ENCODE data around the gene SLC25A34.

SLC25A34 gene

GRCh38 chr1:15739745-15740144, 3.7 kb downstream of the SLC25A34 start:
- no peak overlapping the region for H3K27ac ChIP-seq (ENCODE audit: extremely low read depth, low read depth, low read length)

DNA sequence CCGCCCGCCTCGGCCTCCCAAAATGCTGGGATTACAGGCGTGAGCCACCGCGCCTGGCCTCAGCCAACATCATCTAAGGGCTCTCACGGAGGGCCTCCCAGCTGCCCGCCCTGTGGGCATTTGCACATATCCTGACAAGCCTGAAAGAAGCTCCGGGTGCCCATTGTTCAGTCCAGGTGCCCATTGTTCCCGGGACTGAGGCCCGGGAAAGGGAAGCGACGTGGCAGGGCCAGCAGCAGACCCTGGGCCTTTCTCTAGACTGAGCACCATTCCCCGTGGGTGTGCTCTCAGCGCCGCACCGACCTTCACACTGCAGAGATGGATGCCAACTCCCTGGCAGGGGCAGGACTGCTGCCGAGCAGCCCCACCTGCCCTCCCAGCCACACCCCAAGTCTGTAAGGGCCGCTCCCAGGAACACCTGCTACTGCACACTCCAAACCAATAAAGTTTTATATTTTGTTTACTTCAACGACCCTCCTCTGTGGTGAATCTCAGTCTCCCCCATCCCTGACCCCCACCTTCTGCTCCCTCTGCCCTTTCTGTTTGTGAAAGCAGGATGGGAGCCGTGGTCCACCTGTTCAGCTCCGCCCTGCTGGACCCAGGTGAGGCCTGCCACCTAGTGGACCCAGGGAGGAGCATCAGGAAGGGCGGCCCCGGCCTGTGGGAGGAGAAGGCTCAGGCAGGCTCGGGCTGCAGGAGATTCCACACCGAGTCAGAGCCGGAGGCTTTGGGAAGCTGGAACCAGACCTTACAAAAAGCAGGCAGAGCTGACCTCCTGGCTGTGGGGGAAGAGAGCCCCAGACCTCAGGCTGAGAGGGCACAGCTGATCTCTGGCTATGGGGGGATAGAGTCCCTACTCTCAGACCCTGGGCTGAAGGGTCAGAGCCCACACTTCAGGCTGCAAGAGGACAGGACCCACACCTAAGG, 5.1 kb downstream of the SLC25A34 start:
- Histone ChIP-seq H3K27ac (ENCODE audit: extremely low read depth, low read depth, low read length) (no peak overlapping the region), H3K36me3 (ENCODE audit: control insufficient read depth in 2 of 2, insufficient read depth in 1 of 2, low read length in 2 of 2) (no peaks in the 10 kb centered on the region), H3K4me3 (ENCODE audit: low read depth, low read length) (no peak overlapping the region), H3K4me1 (ENCODE audit: control insufficient read depth, insufficient read depth, low read length) (no peaks in the 10 kb centered on the region), H3K9me3 (ENCODE audit: control insufficient read depth, insufficient read depth, low read depth, low read length) (no peaks in the 10 kb centered on the region)
- ChIA-PET CTCF (interaction anchor here (0.5 to 2.5 kb wide), 37 partner anchors 9 to 600 kb away, joined by 3 to 15 read pairs (median 4); no protein-coding TSS in a partner anchor), POLR2A (interaction anchor here (0.5 to 0.7 kb wide), 3 partner anchors 21 to 218 kb away, joined by 3 to 9 read pairs (median 4); no protein-coding TSS in a partner anchor)
- TF ChIP-seq, protein P1, sequence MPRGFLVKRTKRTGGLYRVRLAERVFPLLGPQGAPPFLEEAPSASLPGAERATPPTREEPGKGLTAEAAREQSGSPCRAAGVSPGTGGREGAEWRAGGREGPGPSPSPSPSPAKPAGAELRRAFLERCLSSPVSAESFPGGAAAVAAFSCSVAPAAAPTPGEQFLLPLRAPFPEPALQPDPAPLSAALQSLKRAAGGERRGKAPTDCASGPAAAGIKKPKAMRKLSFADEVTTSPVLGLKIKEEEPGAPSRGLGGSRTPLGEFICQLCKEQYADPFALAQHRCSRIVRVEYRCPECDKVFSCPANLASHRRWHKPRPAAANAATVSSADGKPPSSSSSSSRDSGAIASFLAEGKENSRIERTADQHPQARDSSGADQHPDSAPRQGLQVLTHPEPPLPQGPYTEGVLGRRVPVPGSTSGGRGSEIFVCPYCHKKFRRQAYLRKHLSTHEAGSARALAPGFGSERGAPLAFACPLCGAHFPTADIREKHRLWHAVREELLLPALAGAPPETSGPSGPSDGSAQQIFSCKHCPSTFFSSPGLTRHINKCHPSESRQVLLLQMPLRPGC (tag by site-specific recombination; IDR thresholded peaks at IDR 0.05), result 0 out of 2 replicates have a peak, but pooled peaks have one; percentile 30
- peak; percentile 80 for TF ChIP-seq ZNF600 (tag by site-specific recombination; IDR thresholded peaks at IDR 0.05)
- peak; percentile 55 for TF ChIP-seq PATZ1 (tag by site-specific recombination; IDR thresholded peaks at IDR 0.05)
- TF ChIP-seq ZBTB17 (tag by site-specific recombination; IDR thresholded peaks at IDR 0.05), result peak; percentile 72
- TF ChIP-seq SCRT2 (tag by site-specific recombination; IDR thresholded peaks at IDR 0.05), result peak; percentile 99
- TF ChIP-seq KLF17 (tag by site-specific recombination; IDR thresholded peaks at IDR 0.05), result peak; percentile 52; the same call in 1 of the 2 replicates
- peak; percentile 93 for TF ChIP-seq ZNF654 (tag by site-specific recombination; IDR thresholded peaks at IDR 0.05; ENCODE audit: low read depth)
- no peak for TF ChIP-seq ZNF221 (tag by site-specific recombination; IDR thresholded peaks at IDR 0.05; ENCODE audit: borderline replicate concordance)
- TF ChIP-seq, protein P2, sequence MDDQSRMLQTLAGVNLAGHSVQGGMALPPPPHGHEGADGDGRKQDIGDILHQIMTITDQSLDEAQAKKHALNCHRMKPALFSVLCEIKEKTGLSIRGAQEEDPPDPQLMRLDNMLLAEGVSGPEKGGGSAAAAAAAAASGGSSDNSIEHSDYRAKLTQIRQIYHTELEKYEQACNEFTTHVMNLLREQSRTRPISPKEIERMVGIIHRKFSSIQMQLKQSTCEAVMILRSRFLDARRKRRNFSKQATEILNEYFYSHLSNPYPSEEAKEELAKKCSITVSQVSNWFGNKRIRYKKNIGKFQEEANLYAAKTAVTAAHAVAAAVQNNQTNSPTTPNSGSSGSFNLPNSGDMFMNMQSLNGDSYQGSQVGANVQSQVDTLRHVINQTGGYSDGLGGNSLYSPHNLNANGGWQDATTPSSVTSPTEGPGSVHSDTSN (CRISPR knock-in tag; IDR thresholded peaks at IDR 0.05), result no peak
- TF ChIP-seq TRIM28 (IDR thresholded peaks at IDR 0.05; ENCODE audit: borderline replicate concordance, low read length), result no peak
- no peak for TF ChIP-seq ZNF423 (tag by site-specific recombination; IDR thresholded peaks at IDR 0.05)
- TF ChIP-seq, protein P3, sequence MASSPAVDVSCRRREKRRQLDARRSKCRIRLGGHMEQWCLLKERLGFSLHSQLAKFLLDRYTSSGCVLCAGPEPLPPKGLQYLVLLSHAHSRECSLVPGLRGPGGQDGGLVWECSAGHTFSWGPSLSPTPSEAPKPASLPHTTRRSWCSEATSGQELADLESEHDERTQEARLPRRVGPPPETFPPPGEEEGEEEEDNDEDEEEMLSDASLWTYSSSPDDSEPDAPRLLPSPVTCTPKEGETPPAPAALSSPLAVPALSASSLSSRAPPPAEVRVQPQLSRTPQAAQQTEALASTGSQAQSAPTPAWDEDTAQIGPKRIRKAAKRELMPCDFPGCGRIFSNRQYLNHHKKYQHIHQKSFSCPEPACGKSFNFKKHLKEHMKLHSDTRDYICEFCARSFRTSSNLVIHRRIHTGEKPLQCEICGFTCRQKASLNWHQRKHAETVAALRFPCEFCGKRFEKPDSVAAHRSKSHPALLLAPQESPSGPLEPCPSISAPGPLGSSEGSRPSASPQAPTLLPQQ (tag by site-specific recombination; IDR thresholded peaks at IDR 0.05), result peak; percentile 46; the same call in 1 of the 2 replicates
- TF ChIP-seq ZNF311 (tag by site-specific recombination; IDR thresholded peaks at IDR 0.05; ENCODE audit: borderline replicate concordance), result no peak
- TF ChIP-seq SP7 (tag by site-specific recombination; IDR thresholded peaks at IDR 0.05), result peak; percentile 21; the same call in 1 of the 2 replicates

More at GRCh38 chr1:15739745-15740144, 3.7 kb downstream of the SLC25A34 start:
- TF ChIP-seq ZNF302 (tag by site-specific recombination; IDR thresholded peaks at IDR 0.05; ENCODE audit: low read depth), result no peak
- TF ChIP-seq, protein P4, sequence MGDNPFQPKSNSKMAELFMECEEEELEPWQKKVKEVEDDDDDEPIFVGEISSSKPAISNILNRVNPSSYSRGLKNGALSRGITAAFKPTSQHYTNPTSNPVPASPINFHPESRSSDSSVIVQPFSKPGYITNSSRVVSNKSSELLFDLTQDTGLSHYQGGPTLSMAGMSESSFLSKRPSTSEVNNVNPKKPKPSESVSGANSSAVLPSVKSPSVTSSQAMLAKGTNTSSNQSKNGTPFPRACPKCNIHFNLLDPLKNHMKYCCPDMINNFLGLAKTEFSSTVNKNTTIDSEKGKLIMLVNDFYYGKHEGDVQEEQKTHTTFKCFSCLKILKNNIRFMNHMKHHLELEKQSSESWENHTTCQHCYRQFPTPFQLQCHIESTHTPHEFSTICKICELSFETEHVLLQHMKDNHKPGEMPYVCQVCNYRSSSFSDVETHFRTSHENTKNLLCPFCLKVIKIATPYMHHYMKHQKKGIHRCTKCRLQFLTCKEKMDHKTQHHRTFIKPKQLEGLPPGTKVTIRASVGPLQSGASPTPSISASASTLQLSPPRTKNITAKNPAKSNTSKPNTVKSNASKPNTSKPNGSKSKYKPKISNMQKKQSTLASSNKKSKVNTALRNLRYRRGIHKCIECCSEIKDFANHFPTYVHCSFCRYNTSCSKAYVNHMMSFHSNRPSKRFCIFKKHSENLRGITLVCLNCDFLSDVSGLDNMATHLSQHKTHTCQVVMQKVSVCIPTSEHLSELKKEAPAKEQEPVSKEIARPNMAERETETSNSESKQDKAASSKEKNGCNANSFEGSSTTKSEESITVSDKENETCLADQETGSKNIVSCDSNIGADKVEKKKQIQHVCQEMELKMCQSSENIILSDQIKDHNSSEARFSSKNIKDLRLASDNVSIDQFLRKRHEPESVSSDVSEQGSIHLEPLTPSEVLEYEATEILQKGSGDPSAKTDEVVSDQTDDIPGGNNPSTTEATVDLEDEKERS (tag by site-specific recombination; IDR thresholded peaks at IDR 0.05), result no peak
- no peak for TF ChIP-seq GLIS1 (tag by site-specific recombination; IDR thresholded peaks at IDR 0.05)
- no peak for TF ChIP-seq ZNF416 (tag by site-specific recombination; IDR thresholded peaks at IDR 0.05)
- TF ChIP-seq WT1 (tag by site-specific recombination; IDR thresholded peaks at IDR 0.05), result no peak
- no peak for TF ChIP-seq ZFP3 (tag by site-specific recombination; IDR thresholded peaks at IDR 0.05; ENCODE audit: low read depth)
- TF ChIP-seq SALL2 (tag by site-specific recombination; IDR thresholded peaks at IDR 0.05; ENCODE audit: borderline replicate concordance), result no peak
- TF ChIP-seq SP7 (tag by site-specific recombination; IDR thresholded peaks at IDR 0.05), result no peak
- TF ChIP-seq ZNF621 (tag by site-specific recombination; IDR thresholded peaks at IDR 0.05), result no peak
- TF ChIP-seq ZNF350 (tag by site-specific recombination; IDR thresholded peaks at IDR 0.05), result no peak
- TF ChIP-seq ZNF426 (tag by site-specific recombination; IDR thresholded peaks at IDR 0.05), result no peak
- TF ChIP-seq ZNF146 (tag by site-specific recombination; IDR thresholded peaks at IDR 0.05), result no peak
- TF ChIP-seq TCF7L2 (IDR thresholded peaks at IDR 0.05; ENCODE audit: borderline replicate concordance, low read depth, low read length), result no peak
- no peak for TF ChIP-seq ZNF391 (tag by site-specific recombination; IDR thresholded peaks at IDR 0.05; ENCODE audit: borderline replicate concordance, low read depth)
- H3K4me3 ChIP-seq (ENCODE audit: low read depth, low read length), result no peak overlapping the region
- H3K9me3 ChIP-seq (ENCODE audit: control insufficient read depth, insufficient read depth, low read depth, low read length), result no peaks in the 10 kb centered on the region
- POLR2A ChIA-PET, result interaction anchor here (0.6 to 1.2 kb wide), 2 partner anchors 16 to 144 kb away, joined by 3 to 4 read pairs; no protein-coding TSS in a partner anchor
- H3K36me3 ChIP-seq (ENCODE audit: control insufficient read depth in 2 of 2, insufficient read depth in 1 of 2, low read length in 2 of 2), result peaks cover 0 to 8% of the 10 kb centered on the region in 2 experiments; a peak in 1 of 3 replicates
- CTCF ChIA-PET, result interaction anchor here (1.4 to 2.5 kb wide), 4 partner anchors 8 to 146 kb away, joined by 3 to 15 read pairs (median 12); no protein-coding TSS in a partner anchor
- H3K4me1 ChIP-seq (ENCODE audit: control insufficient read depth, insufficient read depth, low read length), result no peaks in the 10 kb centered on the region

All from HEK293 (cell line).